Measurements from ENCODE around the gene ZNF488.

Gene ZNF488

GRCh38 chr10:47381427-47382379, 2.4 kb downstream of the ZNF488 start:
- peak; percentile 39 for DNase-seq

DNA sequence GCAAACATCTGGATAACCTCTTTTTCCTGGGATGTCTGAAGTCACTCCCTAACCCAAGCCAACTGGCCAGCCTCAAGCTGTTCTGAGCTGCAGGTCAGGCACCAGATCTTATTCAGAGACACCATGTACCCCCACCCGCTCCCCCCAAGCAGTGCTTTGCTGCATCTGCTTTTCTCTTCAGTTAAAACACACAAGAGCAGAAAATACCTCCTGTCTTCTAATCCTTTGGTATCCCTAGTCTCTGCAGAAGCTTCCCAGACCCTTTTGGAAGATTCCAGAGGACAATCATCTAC, 3.0 kb downstream of the ZNF488 start:
- no peak for DNase-seq

DNA sequence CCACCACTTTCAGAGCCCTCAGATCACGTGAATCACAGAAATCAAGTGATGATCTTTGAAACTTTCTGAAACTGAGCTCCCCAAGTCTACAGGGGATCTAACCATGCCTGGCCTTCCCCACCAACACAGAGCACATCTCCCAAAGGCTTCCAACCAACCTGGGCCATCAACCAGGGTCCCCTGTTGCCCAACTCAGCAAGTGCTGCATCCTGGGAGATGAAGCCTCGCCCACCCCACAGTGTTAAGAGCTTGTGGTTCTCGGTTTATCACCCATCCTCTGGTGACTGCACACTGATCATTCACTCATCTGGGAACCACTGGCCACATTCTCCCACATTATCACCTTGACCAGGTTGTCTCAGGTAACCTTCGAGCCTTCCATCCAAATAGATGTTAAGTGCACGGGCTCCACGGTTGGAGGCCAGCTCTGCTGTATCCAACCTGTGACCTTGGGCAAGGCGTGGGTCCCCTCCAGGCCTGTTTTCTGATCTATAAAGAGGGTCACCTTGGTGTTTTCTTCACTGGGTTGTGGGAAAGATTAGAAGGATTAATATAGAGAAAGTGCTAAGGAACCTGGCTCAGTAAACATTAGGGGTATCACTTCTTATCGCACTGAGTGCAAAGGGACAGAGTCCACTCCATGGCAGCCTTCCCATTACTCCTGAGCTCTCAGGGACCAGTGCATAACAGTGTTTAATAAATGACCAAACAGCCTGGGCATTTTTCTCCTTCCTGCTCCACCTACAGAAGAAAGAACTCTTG, 3.6 kb downstream of the ZNF488 start:
- no peak for DNase-seq

- DNase-seq: peak; percentile 73
Measured at GRCh38 chr10:47379901-47380300, 4.2 kb downstream of the ZNF488 start.

GRCh38 chr10:47379445-47379785, 4.7 kb downstream of the ZNF488 start:
- DNase-seq: no peak

- DNase-seq: no peak
Measured at GRCh38 chr10:47378606-47379444, 5.3 kb downstream of the ZNF488 start.

DNA sequence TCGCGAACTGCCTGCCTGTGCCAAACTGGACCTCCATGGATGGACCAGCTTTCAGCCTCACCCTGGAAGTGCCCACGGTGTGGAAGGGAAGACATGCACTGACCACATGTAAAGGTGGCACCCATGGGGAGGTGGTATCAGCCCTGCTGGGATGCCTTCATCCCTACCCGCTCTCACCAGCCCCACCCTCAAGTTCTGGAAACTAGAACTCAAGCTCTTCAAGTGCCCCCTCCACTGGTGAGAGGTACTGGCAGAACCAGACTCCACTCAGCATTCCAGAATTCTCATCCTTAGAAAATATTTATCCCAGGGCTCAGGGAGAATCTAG, 5.9 kb downstream of the ZNF488 start:
- no peak for DNase-seq

GRCh38 chr10:47376522-47377220, 7.4 kb downstream of the ZNF488 start:
- DNase-seq: no peak

GRCh38 chr10:47374611-47375536, 9.2 kb downstream of the ZNF488 start:
- no peak for DNase-seq

- no peak for DNase-seq
Measured at GRCh38 chr10:47372726-47373125, 11.4 kb downstream of the ZNF488 start.

DNA sequence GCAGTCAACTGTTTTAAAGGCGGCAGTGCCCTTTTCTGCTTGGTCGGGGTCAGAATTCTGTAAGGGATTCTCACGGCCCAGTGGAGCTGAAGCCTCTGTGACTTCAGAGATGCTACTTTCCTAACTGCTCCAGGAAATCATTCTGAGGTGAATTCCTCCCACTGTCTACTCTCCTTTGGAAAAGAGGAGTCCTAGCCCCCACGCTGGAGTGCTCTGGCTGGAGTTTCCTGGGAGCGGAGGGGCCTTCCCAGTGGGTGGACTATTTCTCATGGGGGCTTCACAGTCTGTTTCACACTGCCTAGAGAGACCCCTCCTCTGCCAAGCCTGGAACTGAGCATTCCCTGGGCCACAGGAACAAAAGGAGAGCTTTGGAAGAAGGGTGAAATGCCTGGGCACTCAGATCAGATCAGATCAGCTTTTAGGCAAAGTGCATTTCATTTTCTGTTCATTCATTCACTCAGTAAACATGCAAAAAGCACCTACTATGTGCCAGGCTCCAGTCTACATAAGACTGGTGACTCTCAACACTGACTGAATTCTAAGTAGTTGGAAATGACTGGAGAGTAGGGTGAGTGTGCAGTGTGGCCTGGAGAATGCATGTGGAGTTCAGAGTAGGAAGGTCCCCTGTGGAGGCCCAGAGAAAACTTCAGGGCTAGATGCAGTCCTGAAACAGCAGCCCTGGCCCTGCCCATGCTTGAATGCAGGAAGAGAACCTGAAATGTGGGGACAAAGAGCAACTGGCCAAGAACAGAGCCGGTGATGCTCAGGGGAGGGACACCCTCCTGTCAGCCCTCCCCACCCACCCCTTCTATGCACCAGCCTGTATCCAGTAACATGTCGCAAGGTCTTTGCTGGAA, 12.2 kb downstream of the ZNF488 start:
- no peak for DNase-seq

GRCh38 chr10:47370878-47371277, 13.2 kb downstream of the ZNF488 start:
- no peak for DNase-seq

- DNase-seq: no peak
Measured at GRCh38 chr10:47370015-47370767, 13.9 kb downstream of the ZNF488 start.

DNA sequence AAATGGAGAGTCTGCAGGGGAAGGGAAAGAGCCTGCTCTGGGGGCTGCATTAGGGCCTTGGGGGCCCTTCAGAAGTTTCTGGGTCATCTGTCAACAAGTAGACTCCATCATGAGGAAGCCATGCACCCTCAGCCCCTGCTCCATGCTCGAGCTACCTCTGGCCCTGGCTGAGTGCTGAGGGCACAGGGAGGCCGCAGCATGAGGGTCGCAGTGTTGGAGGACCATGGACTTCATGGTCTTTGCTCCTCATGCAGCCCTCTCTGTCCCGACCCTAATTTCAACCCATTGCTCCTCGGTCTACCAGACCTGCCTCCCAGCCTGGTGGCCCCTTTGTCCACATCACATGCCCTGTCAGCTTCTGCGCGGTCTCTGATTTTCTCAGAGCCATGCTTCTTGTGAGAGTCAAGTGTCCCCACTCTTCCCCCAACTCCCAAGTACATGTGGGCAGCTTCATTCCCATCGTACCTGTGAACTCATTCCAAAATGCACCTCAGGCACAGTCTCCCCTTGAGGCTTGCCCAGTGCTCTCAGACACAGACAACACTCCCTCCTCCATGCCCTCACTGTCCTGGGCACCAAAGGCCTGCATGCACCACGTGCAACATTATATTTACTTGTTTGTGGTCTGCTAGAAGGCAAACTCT, 14.7 kb downstream of the ZNF488 start:
- DNase-seq: no peak

DNA sequence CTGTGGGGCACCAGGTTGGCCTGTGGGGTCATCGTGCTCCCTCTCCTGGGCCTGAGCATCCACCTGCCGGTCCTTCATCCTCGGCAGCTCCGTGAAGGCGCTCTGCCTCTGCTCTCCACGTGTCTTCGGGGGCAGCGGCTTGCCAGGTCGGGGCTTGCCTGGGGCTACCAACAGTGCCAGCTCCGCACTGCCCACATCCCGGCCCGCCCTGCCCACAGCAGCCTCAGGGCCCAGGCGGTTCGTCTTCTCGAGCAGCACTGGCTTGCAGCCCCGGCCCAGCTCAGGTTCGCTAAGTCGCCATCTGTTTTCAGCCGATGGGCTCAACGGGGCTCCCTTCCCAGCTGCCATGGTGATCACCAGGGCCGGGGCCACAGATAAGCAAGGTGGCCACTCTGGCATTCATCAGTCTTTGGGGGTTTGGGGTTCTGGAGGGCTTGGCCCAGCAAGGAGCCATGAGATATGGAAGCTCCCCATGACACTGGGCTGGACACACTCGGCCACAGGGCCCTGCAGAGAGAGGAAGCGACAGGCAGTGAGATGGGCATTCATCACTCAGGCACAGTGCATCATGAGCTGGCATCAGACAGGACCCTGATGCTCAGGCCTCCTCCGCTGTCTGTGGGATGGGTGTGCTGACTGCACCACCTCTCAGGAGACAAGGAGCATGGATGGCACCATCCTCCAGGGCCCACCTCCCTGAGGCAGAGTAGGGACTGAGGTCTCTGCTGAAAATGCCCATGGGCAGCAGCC, 15.5 kb downstream of the ZNF488 start:
- DNase-seq: no peak

DNA sequence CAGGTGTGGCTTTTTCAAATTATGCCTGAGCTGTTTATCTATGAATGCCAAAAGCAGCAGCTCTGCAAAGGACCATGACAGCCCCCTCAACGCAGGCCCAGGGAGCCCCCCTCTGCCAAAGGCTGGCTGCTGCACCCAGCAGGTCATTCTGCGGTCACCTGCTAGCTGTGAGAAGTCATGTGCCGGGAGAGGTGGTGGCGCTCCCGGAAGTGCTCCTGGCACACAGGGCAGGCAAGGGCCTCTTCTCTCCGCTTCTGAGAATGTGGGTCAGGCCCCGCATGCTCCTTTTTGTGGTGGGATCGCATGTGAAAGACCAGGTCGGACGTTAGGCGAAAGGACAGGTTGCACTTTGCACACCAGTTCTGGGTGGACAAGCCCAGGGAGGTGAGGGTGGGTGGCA, 16.4 kb downstream of the ZNF488 start:
- no peak for DNase-seq

DNA sequence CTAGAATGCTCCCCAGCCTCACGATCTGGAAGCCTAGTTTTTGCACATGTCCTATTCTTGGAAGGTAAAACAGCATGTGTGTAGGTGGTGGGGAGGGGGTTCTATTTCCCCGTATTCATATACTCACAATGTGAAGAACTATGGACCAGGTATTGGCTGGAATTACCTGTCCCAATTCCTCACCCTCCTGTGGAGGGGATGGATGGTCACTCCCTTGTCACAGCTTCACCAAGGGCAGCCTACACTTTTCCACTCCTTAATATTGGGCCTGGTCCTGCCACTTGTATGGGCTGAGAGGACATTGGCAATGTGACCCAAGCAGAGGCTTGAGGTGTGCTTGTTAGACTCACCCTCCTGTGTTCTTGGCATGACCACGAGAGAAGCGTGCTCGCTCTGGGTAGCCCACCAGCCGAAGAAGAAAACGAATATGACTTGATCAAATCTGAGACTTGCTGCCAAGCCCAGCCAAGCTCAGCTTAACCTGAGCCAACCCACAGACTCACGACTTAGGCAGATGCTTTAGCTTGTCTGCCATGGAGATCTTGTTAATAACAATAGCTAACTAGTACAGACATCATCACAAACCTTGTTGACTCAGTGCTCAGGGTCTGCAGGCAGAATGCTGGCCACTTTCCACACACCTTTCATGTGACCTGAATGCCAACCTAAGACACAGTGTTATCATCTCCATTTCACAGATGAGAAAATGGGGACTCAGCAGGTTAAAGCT, 17.2 kb downstream of the ZNF488 start:
- DNase-seq: no peak

DNA sequence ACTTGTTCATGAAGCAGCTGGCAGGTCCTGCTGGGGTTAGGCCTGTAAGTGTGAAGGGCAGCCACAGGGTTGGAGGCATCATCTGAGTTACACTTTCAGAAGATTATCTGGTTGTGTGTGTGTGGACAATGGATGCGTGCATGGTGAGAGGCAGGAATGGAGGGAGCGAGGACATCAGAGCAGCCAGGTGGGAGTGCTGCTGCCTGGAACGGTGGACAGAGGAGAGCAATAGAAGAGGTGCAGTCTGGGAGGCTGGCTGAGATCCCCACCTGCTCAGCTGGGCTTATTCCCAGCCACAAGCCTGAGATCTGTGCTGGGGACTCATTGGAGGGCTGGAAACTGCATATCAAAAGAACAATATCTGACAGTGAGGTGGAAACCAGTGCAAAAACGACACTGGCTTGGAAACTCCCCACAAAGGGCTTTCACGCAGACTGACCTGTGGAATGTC, 17.9 kb downstream of the ZNF488 start:
- DNase-seq: no peak
